Chondrocyte (in vitro differentiated cells): ENCODE measurements around the gene STOM. TPM values are rescaled to one million over a fixed set of nuclear protein-coding genes. Genes with fewer than 3 reads are reported as not detected.
A peak's percentile ranks its signal among the peaks of the same experiment; 100 is the strongest.

Experiments used
- DNase-seq: peaks from one replicate; pipeline ENCODE4 v3.0.0; 2021; ENCODE audit warnings: mixed read lengths, low spot score
- H3K27ac Mint-ChIP-seq: one replicate; pipeline ENCODE4 v1.8.0; 2021; ENCODE audit warnings: mild to moderate bottlenecking, moderate library complexity, mixed read lengths; ENCODE audit not compliant: unreplicated experiment
- H3K27me3 Mint-ChIP-seq: 2 replicates; pipeline ENCODE4 v1.8.0; 2021; ENCODE audit warnings: low read depth, mixed read lengths
- H3K36me3 Mint-ChIP-seq: 2 replicates; pipeline ENCODE4 v1.8.0; 2021; ENCODE audit warnings: low read depth, mixed read lengths
- H3K4me1 Mint-ChIP-seq: 2 replicates; pipeline ENCODE4 v1.8.0; 2021; ENCODE audit warnings: low read depth, mild to moderate bottlenecking, mixed read lengths
- H3K4me3 Mint-ChIP-seq: one replicate; pipeline ENCODE4 v1.8.0; 2021; ENCODE audit warnings: mild to moderate bottlenecking, moderate library complexity, mixed read lengths; ENCODE audit not compliant: unreplicated experiment
- H3K9me3 Mint-ChIP-seq: 2 replicates; pipeline ENCODE4 v1.8.0; 2021; ENCODE audit warnings: low read depth, mixed read lengths
- total RNA-seq: library from RNA; stranded (reverse); gene quantifications from 3 replicates; pipeline ENCODE4 v1.2.1, GENCODE V29; 2021
- TF ChIP-seq, protein P1 (sequence below): fragments of 200-600 bp; sonication (generic); IDR thresholded peaks from 2 replicates; pipeline ENCODE4 v1.5.0; 2021; ENCODE audit warnings: antibody characterized with exemption, mild to moderate bottlenecking, moderate library complexity

Gene STOM
- total RNA-seq, 1 donor from 2014 or later = 83.6 TPM

DNA sequence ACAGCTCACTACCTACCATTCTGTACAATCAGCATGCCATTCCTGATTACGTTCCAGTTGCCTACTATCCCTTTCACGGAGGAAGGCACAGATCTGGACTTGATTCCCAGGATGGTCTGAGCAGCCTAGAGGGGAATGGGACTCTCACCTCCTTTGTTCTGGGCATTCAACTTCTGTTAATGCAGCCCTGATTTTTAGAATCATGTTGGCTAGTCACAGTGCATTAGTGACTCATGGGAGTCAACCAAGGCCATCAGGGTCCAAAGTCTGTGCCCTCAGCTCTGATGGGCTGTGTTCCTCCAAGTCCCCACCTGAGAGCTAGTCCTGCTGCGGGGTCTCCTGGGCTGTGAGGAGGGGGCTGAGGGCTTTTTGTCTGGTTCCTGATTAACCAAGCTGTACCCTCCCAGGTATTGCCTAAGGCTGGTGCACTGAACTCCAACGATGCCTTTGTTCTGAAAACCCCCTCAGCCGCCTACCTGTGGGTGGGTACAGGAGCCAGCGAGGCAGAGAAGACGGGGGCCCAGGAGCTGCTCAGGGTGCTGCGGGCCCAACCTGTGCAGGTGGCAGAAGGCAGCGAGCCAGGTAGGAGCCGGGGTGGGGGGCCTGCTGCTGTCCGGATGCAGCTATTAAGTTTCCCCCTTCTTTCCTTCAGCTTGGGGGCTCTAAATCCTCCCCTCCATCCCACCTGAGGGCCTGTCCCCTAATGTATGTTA is 43.0 kb downstream of the STOM start:
- Mint-ChIP-seq H3K4me1 (peaks cover 54% of the 10 kb centered on the region), H3K27ac (no peak overlapping the region), H3K36me3 (peaks cover 57% of the 10 kb centered on the region), H3K4me3 (no peak overlapping the region), H3K27me3 (no peaks in the 10 kb centered on the region), H3K9me3 (peaks cover 2% of the 10 kb centered on the region)
- TF ChIP-seq, protein P1, sequence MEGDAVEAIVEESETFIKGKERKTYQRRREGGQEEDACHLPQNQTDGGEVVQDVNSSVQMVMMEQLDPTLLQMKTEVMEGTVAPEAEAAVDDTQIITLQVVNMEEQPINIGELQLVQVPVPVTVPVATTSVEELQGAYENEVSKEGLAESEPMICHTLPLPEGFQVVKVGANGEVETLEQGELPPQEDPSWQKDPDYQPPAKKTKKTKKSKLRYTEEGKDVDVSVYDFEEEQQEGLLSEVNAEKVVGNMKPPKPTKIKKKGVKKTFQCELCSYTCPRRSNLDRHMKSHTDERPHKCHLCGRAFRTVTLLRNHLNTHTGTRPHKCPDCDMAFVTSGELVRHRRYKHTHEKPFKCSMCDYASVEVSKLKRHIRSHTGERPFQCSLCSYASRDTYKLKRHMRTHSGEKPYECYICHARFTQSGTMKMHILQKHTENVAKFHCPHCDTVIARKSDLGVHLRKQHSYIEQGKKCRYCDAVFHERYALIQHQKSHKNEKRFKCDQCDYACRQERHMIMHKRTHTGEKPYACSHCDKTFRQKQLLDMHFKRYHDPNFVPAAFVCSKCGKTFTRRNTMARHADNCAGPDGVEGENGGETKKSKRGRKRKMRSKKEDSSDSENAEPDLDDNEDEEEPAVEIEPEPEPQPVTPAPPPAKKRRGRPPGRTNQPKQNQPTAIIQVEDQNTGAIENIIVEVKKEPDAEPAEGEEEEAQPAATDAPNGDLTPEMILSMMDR = no peak
- DNase-seq = no peak

DNA sequence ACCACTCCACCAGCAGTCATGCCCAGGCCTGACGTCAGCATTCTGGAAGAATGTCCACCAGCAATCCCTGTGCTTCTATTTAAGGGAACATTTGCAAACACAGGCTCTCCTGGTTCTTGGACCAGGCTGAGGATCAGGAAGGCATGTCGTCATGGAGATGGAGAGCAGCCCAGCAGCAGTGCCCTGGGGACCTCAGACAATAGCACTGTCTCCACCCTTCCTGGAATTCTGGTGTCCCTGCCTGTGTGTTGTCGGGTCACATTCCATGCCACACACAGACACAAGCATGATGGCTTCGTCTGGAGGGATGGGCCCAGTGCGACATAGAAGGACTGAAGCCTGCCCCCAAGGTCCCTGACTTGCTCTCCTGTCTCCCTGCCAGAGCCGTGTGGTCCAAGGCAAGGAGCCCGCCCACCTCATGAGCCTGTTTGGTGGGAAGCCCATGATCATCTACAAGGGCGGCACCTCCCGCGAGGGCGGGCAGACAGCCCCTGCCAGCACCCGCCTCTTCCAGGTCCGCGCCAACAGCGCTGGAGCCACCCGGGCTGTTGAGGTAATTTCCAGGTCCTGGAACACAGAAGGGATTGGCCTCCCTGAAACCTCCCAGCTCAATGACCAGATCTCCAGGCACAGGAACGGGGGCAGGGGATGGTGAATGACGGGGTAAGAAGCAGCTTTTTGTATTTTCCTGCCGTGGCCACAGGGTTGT is 43.8 kb downstream of the STOM start:
- Mint-ChIP-seq H3K36me3 (peaks cover 56% of the 10 kb centered on the region), H3K27me3 (no peaks in the 10 kb centered on the region), H3K4me3 (no peak overlapping the region), H3K9me3 (peaks cover 3% of the 10 kb centered on the region), H3K27ac (peak overlapping the region; percentile 68), H3K4me1 (peaks cover 48% of the 10 kb centered on the region)
- DNase-seq = no peak
- TF ChIP-seq, protein P1 = no peak

DNA sequence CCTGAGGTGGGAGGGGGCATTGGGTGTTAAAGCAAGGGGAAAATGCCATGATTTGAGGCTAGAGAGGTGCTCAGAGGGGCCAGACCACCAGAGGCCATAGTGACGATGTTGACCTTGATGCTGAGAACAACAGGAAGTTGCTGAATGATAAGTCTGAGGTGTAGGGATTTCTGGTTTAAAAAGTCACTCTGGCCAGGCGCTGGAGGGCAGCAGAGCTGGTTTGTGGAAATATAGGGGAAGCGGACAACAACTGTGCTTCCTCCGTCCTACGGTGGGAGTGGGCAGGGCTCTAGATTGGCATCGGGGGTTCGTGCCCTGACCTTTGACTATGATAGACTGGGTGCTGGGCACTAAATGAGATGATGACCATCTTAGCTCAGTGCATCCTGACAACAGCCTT is 44.7 kb downstream of the STOM start:
- no peaks in the 10 kb centered on the region for H3K27me3 Mint-ChIP-seq
- no peak overlapping the region for H3K4me3 Mint-ChIP-seq
- DNase-seq = no peak
- TF ChIP-seq, protein P1 = no peak
- peaks cover 56% of the 10 kb centered on the region for H3K36me3 Mint-ChIP-seq
- peak overlapping the region; percentile 37 for H3K27ac Mint-ChIP-seq
- H3K4me1 Mint-ChIP-seq = peaks cover 47% of the 10 kb centered on the region
- H3K9me3 Mint-ChIP-seq = peaks cover 3% of the 10 kb centered on the region

DNA sequence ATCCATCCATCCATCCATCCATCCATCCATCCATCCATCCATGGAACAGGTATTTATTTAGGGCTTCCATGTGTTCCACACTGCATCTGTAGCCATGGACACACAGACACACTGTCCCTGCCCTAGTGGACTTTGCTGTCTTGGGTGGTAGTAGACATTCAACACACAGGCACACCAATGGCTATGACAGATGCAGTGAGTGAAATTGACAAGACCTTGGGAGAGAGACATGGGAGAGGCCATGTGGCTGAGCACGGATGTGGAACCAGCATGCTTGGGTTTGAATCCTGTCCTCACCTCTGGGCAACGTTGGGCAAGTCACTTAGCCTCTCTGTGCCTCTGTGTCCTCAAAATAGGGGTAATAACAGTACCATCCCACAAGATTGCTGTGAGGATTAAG is 45.3 kb downstream of the STOM start:
- no peak for DNase-seq

DNA sequence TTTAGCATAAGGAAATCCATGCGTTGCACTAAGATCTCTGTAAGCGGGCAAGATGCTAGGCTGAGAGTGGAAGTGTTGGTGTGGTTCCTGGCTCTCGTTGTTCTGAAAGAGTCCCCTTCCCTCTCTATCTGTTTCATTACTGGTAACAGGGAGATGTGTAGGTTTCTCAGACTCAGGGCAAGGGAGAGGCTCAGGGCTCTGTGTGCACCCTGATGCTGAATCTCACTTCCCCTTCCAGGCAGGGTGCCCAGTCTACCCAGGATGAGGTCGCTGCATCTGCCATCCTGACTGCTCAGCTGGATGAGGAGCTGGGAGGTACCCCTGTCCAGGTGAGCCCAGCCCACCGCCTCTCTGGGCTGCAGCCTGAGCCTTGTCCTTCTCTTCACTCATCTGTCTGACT is 45.7 kb downstream of the STOM start:
- H3K36me3 Mint-ChIP-seq = peaks cover 56% of the 10 kb centered on the region
- H3K4me3 Mint-ChIP-seq = no peak overlapping the region
- DNase-seq = no peak
- peaks cover 3% of the 10 kb centered on the region for H3K9me3 Mint-ChIP-seq
- no peaks in the 10 kb centered on the region for H3K27me3 Mint-ChIP-seq
- H3K27ac Mint-ChIP-seq = no peak overlapping the region
- H3K4me1 Mint-ChIP-seq = peaks cover 55% of the 10 kb centered on the region
- TF ChIP-seq, protein P1 = no peak

More for the DNA sequence above, 45.3 kb downstream of the STOM start:
- Mint-ChIP-seq H3K27ac (peak overlapping the region; percentile 54), H3K9me3 (peaks cover 3% of the 10 kb centered on the region), H3K4me3 (no peak overlapping the region), H3K27me3 (no peaks in the 10 kb centered on the region), H3K4me1 (peaks cover 54% of the 10 kb centered on the region), H3K36me3 (peaks cover 60% of the 10 kb centered on the region)
- TF ChIP-seq, protein P1 = no peak
